Measurements from ENCODE around the gene ZDHHC12.
A peak's percentile ranks its signal among the peaks of the same experiment; 100 is the strongest.

ZDHHC12 gene

GRCh38 chr9:128684325-128685199 is 39.4 kb downstream of the ZDHHC12 start:
- H3K27ac ChIP-seq = peak overlapping the region; percentile 94
- 0 out of 2 replicates have a peak, but pooled peaks have one; percentile 24 for TF ChIP-seq ZFX (IDR thresholded peaks at IDR 0.05)
- no peak for TF ChIP-seq CTCF (conservative IDR thresholded peaks at IDR 0.05)

GRCh38 chr9:128684065-128684324 is 39.9 kb downstream of the ZDHHC12 start:
- peak overlapping the region; percentile 94 for H3K27ac ChIP-seq
- TF ChIP-seq ZFX (IDR thresholded peaks at IDR 0.05) (no peak), CTCF (conservative IDR thresholded peaks at IDR 0.05) (no peak)

GRCh38 chr9:128683340-128684064 is 40.4 kb downstream of the ZDHHC12 start:
- TF ChIP-seq CTCF (conservative IDR thresholded peaks at IDR 0.05) (no peak), ZFX (IDR thresholded peaks at IDR 0.05) (no peak)
- peak overlapping the region; percentile 94 for H3K27ac ChIP-seq

- H3K27ac ChIP-seq = no peak overlapping the region
- no peak for TF ChIP-seq CTCF (conservative IDR thresholded peaks at IDR 0.05)
- no peak for TF ChIP-seq ZFX (IDR thresholded peaks at IDR 0.05)
Measured at GRCh38 chr9:128677794-128678193, 46.1 kb downstream of the ZDHHC12 start.

GRCh38 chr9:128675382-128675781 is 48.5 kb downstream of the ZDHHC12 start:
- H3K27ac ChIP-seq = no peak overlapping the region
- TF ChIP-seq CTCF (conservative IDR thresholded peaks at IDR 0.05) (no peak), ZFX (IDR thresholded peaks at IDR 0.05) (no peak)
